Sigmoid colon (tissue), 7 donors: ENCODE data around the gene SPOCD1. TPM values are rescaled to one million over a fixed set of nuclear protein-coding genes. Genes with fewer than 3 reads are reported as not detected.

ENCODE experiments used
- DNase-seq: peaks from one replicate; pipeline ENCODE4 v3.0.0-alpha.2; 2019
- H3K27ac ChIP-seq, 4 donors: fragments of 200-600 bp; sonication (generic); one replicate each; pipeline ENCODE4 v1.5.1; 2016 to 2019; ENCODE audit warnings: mild to moderate bottlenecking in 1 of 4
- H3K27me3 ChIP-seq, 3 donors: fragments of 200-600 bp; sonication (generic); one replicate each; pipeline ENCODE4 v1.5.1; 2019; ENCODE audit warnings: mild to moderate bottlenecking in 1 of 3
- H3K36me3 ChIP-seq, 4 donors: fragments of 200-600 bp; sonication (generic); one replicate each; pipeline ENCODE4 v1.5.1; 2016 to 2019
- H3K4me1 ChIP-seq, 4 donors: fragments of 200-600 bp; sonication (generic); one replicate each; pipeline ENCODE4 v1.5.1; 2017 to 2019
- H3K4me3 ChIP-seq, 4 donors: fragments of 200-600 bp; sonication (generic); one replicate each; pipeline ENCODE4 v1.5.1; 2017 to 2019; ENCODE audit warnings: mild to moderate bottlenecking in 2 of 4, moderate library complexity in 1 of 4
- H3K9me3 ChIP-seq, 4 donors: fragments of 200-600 bp in 3 of 4; sonication (generic) in 3 of 4; one replicate each; pipeline versions ENCODE4 v1.5.1 to v1.6.1; 2013 to 2019
- CTCF ChIP-seq, 4 experiments: fragments of 450-650 bp in 3 of 4; fragments of 200-600 bp in 1 of 4; IDR thresholded peaks; one replicate each; pipeline ENCODE4 v1.5.1; 2016 to 2019; ENCODE audit warnings: antibody characterized with exemption in 4 of 4, mild to moderate bottlenecking in 3 of 4, moderate library complexity in 2 of 4
- EP300 ChIP-seq, 4 donors: sonication (generic); formaldehyde crosslinking; IDR thresholded peaks; one replicate each; pipeline ENCODE4 v1.6.1; 2017; ENCODE audit warnings: antibody characterized with exemption in 4 of 4
- POLR2A ChIP-seq, 2 donors: fragments of 450-650 bp; IDR thresholded peaks; one replicate each; pipeline ENCODE4 v1.6.1; 2016; ENCODE audit warnings: antibody characterized with exemption in 2 of 2, mild to moderate bottlenecking in 2 of 2, moderate library complexity in 2 of 2
- POLR2AphosphoS5 ChIP-seq, 4 donors: sonication (generic); formaldehyde crosslinking; IDR thresholded peaks; one replicate each; pipeline ENCODE4 v1.6.1; 2017; ENCODE audit warnings: antibody characterized with exemption in 4 of 4
- WGBS, 2 donors: extraction: QIAGEN DNeasy Blood & Tissue Kit; methylation state at CpG; one replicate each; pipeline ENCODE4 v1.1.7; 2013; 5-methylcytosine and 5-hydroxymethylcytosine counted together
- intact Hi-C: fragments of 100-400 bp; cut with DNase I; formaldehyde crosslinking; loops from one replicate; pipeline ENCODE4 v1.15.1; 2023
- polyA plus RNA-seq, 3 donors: library from polyadenylated mRNA; stranded (reverse); fragments of 200-250 nt; gene quantifications; one replicate each; pipeline ENCODE4 v1.2.3, GENCODE V29; 2013
- total RNA-seq, 4 donors: library from RNA; depleted of rRNA; stranded (reverse); fragments of >200 nt; gene quantifications; one replicate each; pipeline ENCODE4 v1.1.0, GENCODE V29; 2016
- donor health status: healthy with polysubstance abuse.
- donor health status: Bipolar disorder and iron deficiency.
- donor health status: healthy.

SPOCD1 gene
- total and polyA plus RNA-seq, 7 donors: 0.14 to 0.70 (median 0.55) TPM; not detected in 4

- no peak for DNase-seq
- H3K27ac ChIP-seq: no peak overlapping the region
- H3K27me3 ChIP-seq: peaks cover 23 to 58% (median 45%) of the 10 kb centered on the region in 3 donors
- WGBS, 2 donors: 79 to 80% methylated on average over 3 of the region's 3 CpGs
- TF ChIP-seq CTCF (IDR thresholded peaks at IDR 0.05) (no peak), EP300 (IDR thresholded peaks at IDR 0.05) (no peak)
- no peak overlapping the region for H3K4me3 ChIP-seq
- no peaks in the 10 kb centered on the region for H3K9me3 ChIP-seq
- peaks cover 0 to 17% (median 15%) of the 10 kb centered on the region in 4 donors for H3K4me1 ChIP-seq
- no peaks in the 10 kb centered on the region for H3K36me3 ChIP-seq
- intact Hi-C loops: no loop called here
Measured at GRCh38 chr1:31776516-31776915, 39.3 kb downstream of the SPOCD1 start.

GRCh38 chr1:31776032-31776431 is 39.8 kb downstream of the SPOCD1 start:
- H3K9me3 ChIP-seq: no peaks in the 10 kb centered on the region
- intact Hi-C loops: no loop called here
- H3K36me3 ChIP-seq: no peaks in the 10 kb centered on the region
- no peak for DNase-seq
- TF ChIP-seq POLR2A (IDR thresholded peaks at IDR 0.05) (no peak), EP300 (IDR thresholded peaks at IDR 0.05) (no peak), CTCF (IDR thresholded peaks at IDR 0.05) (no peak), POLR2AphosphoS5 (IDR thresholded peaks at IDR 0.05) (no peak)
- no peak overlapping the region for H3K27ac ChIP-seq
- H3K4me3 ChIP-seq: no peak overlapping the region
- H3K27me3 ChIP-seq: peaks cover 23 to 62% (median 47%) of the 10 kb centered on the region in 3 donors
- H3K4me1 ChIP-seq: peaks cover 0 to 17% (median 14%) of the 10 kb centered on the region in 4 donors
- WGBS, 2 donors: 89 to 90% methylated on average over 5 of the region's 5 CpGs

GRCh38 chr1:31775210-31775999 is 40.4 kb downstream of the SPOCD1 start:
- no peaks in the 10 kb centered on the region for H3K36me3 ChIP-seq
- no peak overlapping the region for H3K4me3 ChIP-seq
- no peaks in the 10 kb centered on the region for H3K9me3 ChIP-seq
- peaks cover 0 to 17% (median 14%) of the 10 kb centered on the region in 4 donors for H3K4me1 ChIP-seq
- H3K27ac ChIP-seq: no peak overlapping the region
- intact Hi-C loops: no loop called here
- peaks cover 23 to 62% (median 47%) of the 10 kb centered on the region in 3 donors for H3K27me3 ChIP-seq
- no peak for DNase-seq
- TF ChIP-seq POLR2AphosphoS5 (IDR thresholded peaks at IDR 0.05) (no peak), EP300 (IDR thresholded peaks at IDR 0.05) (no peak), CTCF (IDR thresholded peaks at IDR 0.05) (no peak), POLR2A (IDR thresholded peaks at IDR 0.05) (no peak)
- 66 to 84% methylated on average over 10 of the region's 10 CpGs for whole genome bisulfite sequencing, 2 donors

- no peak for TF ChIP-seq POLR2A (IDR thresholded peaks at IDR 0.05)
- TF ChIP-seq EP300 (IDR thresholded peaks at IDR 0.05): no peak
- no peak for TF ChIP-seq POLR2AphosphoS5 (IDR thresholded peaks at IDR 0.05)
- TF ChIP-seq CTCF (IDR thresholded peaks at IDR 0.05): no peak
- Histone ChIP-seq H3K36me3 (no peaks in the 10 kb centered on the region), H3K4me1 (peaks cover 0 to 20% (median 15%) of the 10 kb centered on the region in 4 donors), H3K4me3 (no peak overlapping the region), H3K27me3 (peaks cover 23 to 62% (median 47%) of the 10 kb centered on the region in 3 donors), H3K27ac (no peak overlapping the region), H3K9me3 (no peaks in the 10 kb centered on the region)
- no peak for DNase-seq
- intact Hi-C loops: no loop called here
- 70 to 83% methylated on average over 3 of the region's 3 CpGs for WGBS, 2 donors
Measured at GRCh38 chr1:31774495-31774894, 41.3 kb downstream of the SPOCD1 start.
